HG03108 (cell line): ENCODE results near the gene PITPNM3.

Source experiments
- ATAC-seq: cut with Tn5 transposase; IDR thresholded peaks from one replicate; pipeline ENCODE4 v1.9.1; 2021; ENCODE audit warnings: moderate library complexity; ENCODE audit not compliant: unreplicated experiment

Gene PITPNM3

DNA sequence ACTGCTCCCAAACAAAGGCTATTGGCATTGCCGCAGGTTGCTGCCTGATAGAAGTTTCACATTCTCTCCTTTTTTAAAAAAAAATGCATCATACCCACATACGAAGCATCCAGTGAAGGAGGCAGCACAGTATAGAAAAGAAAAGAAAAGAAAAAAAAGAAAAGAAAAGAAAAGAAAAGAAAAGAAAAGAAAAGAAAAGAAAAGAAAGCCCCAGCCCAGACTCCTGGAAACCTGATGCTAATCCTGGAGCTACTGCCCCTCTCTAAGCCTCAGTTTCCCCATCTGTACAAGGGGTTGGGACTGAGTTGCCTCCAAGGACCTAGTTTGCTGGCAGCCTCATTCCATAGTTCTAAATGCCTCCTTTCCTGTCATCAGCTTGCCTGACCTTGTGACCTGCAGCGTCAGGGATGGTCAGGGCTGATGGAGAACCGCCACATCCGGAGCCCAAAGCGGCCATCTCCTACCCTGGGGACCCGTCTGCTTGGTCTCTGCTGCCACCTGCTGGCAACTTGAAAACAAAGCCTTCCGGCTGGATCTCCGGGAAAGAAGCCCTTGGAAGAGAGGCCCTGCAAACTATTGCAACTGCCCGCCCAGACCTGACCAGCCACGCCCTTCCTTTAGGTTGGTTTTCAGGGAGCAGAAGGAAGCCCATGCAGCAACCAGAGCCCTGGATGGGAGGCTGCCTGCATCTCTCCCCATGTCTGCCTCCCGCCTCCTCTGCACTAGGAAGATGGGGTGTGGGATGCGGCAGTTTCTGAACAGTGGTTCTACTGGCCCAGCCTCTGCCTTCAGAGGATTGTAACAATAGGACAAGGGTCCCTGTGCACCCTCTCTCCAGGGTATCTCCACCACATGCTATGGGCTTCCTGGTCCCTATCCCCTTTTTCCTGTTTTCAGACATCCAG lies 134.4 kb downstream of the PITPNM3 start:
- ATAC-seq: no peak

DNA sequence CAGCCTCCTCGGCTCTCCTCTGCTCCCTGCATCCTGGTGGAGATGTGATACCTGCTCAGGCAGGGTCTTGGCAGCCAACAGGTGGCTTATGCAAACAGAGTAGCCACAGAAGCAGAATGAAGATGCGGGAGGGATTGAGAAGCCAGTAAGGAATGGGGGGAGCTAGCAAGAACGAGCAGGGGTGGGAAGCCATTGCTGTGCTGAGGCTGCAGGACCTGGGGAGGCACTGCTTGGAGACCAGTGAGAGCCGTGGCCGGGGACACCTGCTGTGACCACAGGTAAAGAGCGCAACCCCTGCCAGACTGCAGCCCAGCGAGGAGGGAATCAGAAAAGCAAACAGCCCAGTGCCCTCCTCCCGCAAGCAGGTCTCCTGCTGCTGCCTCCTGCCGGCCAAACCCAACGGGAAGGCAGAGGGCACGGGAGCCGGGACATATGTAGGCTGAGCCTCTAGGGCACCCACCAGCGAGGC lies 136.1 kb downstream of the PITPNM3 start:
- no peak for ATAC-seq

DNA sequence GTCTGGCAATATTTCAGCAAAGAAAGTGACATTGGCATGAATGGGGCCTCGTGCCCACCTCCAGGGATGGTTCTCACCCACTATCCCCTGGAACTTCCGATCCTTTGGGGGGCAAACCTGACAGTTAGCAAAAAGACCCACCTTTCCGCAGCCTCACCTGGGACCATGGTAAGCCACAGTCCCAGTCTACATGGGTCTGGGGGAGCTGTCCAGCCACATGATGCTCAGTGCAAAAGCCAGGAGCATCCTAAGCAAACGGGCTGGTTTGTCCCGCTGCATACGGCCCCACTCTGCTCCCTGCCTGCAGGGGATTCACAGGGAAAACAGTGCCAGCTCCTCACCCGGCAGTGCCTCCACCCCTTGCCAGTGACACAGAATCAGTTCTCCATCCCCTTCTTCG lies 140.7 kb downstream of the PITPNM3 start:
- ATAC-seq: no peak

DNA sequence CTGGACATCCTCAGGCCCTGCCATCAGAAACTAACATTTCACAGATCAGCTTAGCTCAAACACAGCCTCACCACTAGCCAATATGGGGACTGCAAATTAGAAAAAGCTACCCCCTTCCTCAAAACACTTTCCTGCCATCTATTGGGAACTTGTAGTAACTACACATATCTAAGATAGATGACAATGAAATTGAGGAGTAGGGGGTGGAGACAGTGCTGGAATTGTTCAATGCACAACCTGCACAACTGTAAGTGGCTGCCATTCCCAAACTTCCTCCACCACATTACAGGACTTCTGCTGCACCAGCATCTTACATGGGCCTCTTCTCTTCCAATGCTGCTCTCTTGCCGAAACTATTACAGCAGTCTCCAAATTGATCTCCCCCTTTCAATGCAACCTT lies 143.3 kb downstream of the PITPNM3 start:
- no peak for ATAC-seq

DNA sequence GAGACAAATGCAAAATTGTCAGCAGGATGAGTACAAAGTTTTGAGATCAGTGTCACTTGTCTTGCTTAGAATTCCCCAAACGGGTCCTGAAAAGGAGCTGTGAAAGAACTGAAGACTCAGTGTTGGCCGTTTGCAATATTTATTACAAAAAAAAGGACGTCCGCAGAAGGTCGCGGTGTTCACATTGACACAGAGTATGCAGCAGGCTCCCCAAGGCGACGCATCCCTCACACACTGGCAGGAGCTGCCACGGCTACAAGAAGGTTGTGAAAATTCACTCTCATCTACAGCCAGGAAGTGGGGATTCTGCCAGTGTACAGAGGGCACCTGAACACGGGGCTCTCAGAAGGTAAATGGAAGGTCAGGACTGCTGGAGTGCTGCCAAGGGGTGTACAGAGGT lies 147.6 kb downstream of the PITPNM3 start:
- ATAC-seq: no peak

DNA sequence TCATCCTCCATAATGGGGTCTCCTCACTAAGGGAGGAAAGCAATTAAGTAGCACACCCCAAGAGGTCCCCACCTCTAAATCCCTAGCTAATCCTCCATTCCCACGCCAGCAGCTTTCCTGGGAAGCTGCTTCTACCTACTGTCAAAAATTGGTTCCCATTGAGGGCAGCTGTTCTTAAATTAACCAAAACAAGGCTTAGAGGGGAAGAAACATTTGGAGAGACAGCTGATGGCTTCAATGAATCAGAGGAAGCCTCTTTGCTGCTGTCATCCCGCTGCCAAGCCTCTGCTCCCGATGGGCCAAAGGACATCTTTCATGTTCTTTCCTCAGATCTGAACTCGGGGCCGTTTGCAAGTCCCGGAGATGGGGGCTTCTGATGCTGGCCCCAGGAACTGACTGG lies 148.1 kb downstream of the PITPNM3 start:
- ATAC-seq: no peak

DNA sequence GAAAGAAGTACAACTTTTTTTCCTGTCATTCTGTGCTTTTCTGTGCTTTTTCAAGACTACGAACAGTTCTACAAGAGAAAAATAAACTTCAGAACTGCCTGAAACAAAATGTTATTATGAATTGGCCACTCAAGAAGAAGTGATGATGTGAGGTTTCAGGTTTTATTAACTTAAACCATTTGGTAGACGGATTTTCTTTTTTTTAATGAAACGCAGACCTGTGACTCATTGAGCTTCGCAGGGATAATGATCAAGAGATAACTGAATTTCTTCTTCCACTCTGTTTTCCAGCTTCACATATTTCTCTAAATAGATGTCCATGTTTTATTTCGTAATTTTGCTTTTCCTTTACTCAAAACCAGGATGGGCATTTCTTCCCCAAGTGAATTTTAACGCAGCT lies 154.1 kb downstream of the PITPNM3 start:
- ATAC-seq: no peak
